CD4-positive, alpha-beta T cell (primary cell): ENCODE results near the gene FHOD1. TPM values are rescaled to one million over a fixed set of nuclear protein-coding genes. Genes with fewer than 3 reads are reported as not detected.
A peak's percentile ranks its signal among the peaks of the same experiment; 100 is the strongest.

ENCODE experiments used
- ATAC-seq: fragments of 200-7000 bp; cut with Tn5 transposase; one replicate; pipeline ENCODE4 v1.10.0; 2022; ENCODE audit warnings: mild to moderate bottlenecking; ENCODE audit not compliant: poor library complexity
- CTCF ChIA-PET: fragments of 350-600 bp; sonication (Branson Sonifier 250); formaldehyde crosslinking; loops from one replicate; lab custom pipeline; 2021; ENCODE audit warnings: antibody characterized with exemption, inconsistent platforms; lab: Charles Lee
- POLR2A ChIA-PET: fragments of 350-600 bp; sonication (Branson Sonifier 250); formaldehyde crosslinking; loops from one replicate; lab custom pipeline; 2021; ENCODE audit warnings: antibody characterized with exemption, inconsistent platforms; lab: Charles Lee
- DNase-seq, 14 experiments: peaks; one replicate each; pipeline ENCODE4 v3.0.0-alpha.2; 2013 to 2020; ENCODE audit warnings: mixed read lengths in 2 of 14
- H3K27ac ChIP-seq, 2 donors: one replicate each; pipeline versions ENCODE4 v1.5.1 to v1.7.0; 2013; ENCODE audit warnings: low read length in 2 of 2, low read depth in 1 of 2, mild to moderate bottlenecking in 1 of 2
- H3K27me3 ChIP-seq, 2 experiments: 1 replicate in 1 of 2; 2 replicates in 1 of 2; pipeline versions ENCODE4 v1.6.1 to v1.7.0; 2013; ENCODE audit warnings: low read length in 2 of 2, control low read depth in 1 of 2, mild to moderate bottlenecking in 1 of 2, moderate library complexity in 1 of 2; ENCODE audit not compliant: insufficient read depth in 2 of 2, control insufficient read depth in 1 of 2
- H3K36me3 ChIP-seq: one replicate; pipeline ENCODE4 v1.6.1; 2013; ENCODE audit warnings: low read length, control low read depth; ENCODE audit not compliant: insufficient read depth
- H3K4me1 ChIP-seq: one replicate; pipeline ENCODE4 v1.6.1; 2013; ENCODE audit warnings: low read length, control low read depth; ENCODE audit not compliant: insufficient read depth
- H3K4me3 ChIP-seq: one replicate; pipeline ENCODE4 v1.5.1; 2013; ENCODE audit warnings: mild to moderate bottlenecking, low read length, moderate library complexity
- H3K9me3 ChIP-seq, 2 experiments: 1 replicate in 1 of 2; 2 replicates in 1 of 2; pipeline versions ENCODE4 v1.6.1 to v1.7.0; 2013; ENCODE audit warnings: low read length in 2 of 2, mild to moderate bottlenecking in 2 of 2, control low read depth in 1 of 2, moderate library complexity in 1 of 2; ENCODE audit not compliant: control insufficient read depth in 1 of 2, insufficient read depth in 1 of 2
- H3K27ac Mint-ChIP-seq: one replicate; pipeline ENCODE4 v1.8.0; 2020; ENCODE audit warnings: mixed read lengths
- H3K27me3 Mint-ChIP-seq: one replicate; pipeline ENCODE4 v1.8.0; 2021; ENCODE audit warnings: mixed read lengths
- H3K36me3 Mint-ChIP-seq: one replicate; pipeline ENCODE4 v1.8.0; 2021; ENCODE audit warnings: low read depth, mixed read lengths
- H3K4me1 Mint-ChIP-seq: one replicate; pipeline ENCODE4 v1.8.0; 2021; ENCODE audit warnings: low read depth, mixed read lengths
- H3K4me3 Mint-ChIP-seq: one replicate; pipeline ENCODE4 v1.8.0; 2020; ENCODE audit warnings: mild to moderate bottlenecking, mixed read lengths
- H3K9me3 Mint-ChIP-seq: one replicate; pipeline ENCODE4 v1.8.0; 2020; ENCODE audit warnings: mixed read lengths
- CTCF ChIP-seq: fragments of 200-600 bp; IDR thresholded peaks from one replicate; pipeline ENCODE4 v1.8.0; 2022; ENCODE audit warnings: antibody characterized with exemption, mild to moderate bottlenecking
- intact Hi-C, 2 experiments: fragments of 100-400 bp; cut with DNase I in 1 of 2; cut with micrococcal nuclease in 1 of 2; formaldehyde crosslinking; loops; one replicate each; pipeline versions ENCODE4 v1.15.1 to v1.9.0; 2023 to 2025; cut with DNase I, micrococcal nuclease
- total RNA-seq, 174 experiments: library from RNA in 2 of 174; stranded (reverse) in 2 of 174; gene quantifications; one replicate each; pipeline ENCODE4 v1.2.3 and lab custom pipeline; 2021 to 2026

The FHOD1 gene
- total RNA-seq, 2 experiments from 2014 or later = 21.1 to 26.0 TPM

- TF ChIP-seq CTCF = peak; percentile 14
- intact Hi-C loops = loop anchor here (5.0 to 10.0 kb wide), 3 partner anchors 141 to 836 kb away; partner anchors contain the start of genes NFATC3 (in 1 of the 2), PHAF1 (in 1 of the 2), RANBP10 (in 1 of the 2) and TSNAXIP1 (in 1 of the 2)
- H3K4me3 Mint-ChIP-seq = peak within 1 kb of the TSS; percentile 97
- CTCF ChIA-PET = interaction anchor here (1.5 to 5.3 kb wide), 2 partner anchors 21 to 93 kb away, joined by 5 to 31 read pairs; partner anchors contain the start of gene TMEM208
- Histone ChIP-seq H3K4me3 (peak within 1 kb of the TSS; percentile 87), H3K36me3 (no peaks in the 10 kb centered on the region), H3K4me1 (peaks cover 61% of the 10 kb centered on the region), H3K9me3 (no peaks in the 10 kb centered on the region), H3K27me3 (peaks cover 0 to 6% of the 10 kb centered on the region in 2 experiments), H3K27ac (no peak within 1 kb of the TSS)
- peaks cover 13% of the 10 kb centered on the region for H3K27me3 Mint-ChIP-seq
- H3K4me1 Mint-ChIP-seq = peaks cover 42% of the 10 kb centered on the region
- POLR2A ChIA-PET = interaction anchor here (0.9 to 6.2 kb wide), 6 partner anchors 12 to 235 kb away, joined by 3 to 81 read pairs (median 4); partner anchors contain the start of gene TMEM208
- peak within 1 kb of the TSS; percentile 68 for H3K27ac Mint-ChIP-seq
- DNase-seq (peak in 5 of 14 experiments; percentile 16 to 63 (median 35)), ATAC-seq (no peak)
- H3K9me3 Mint-ChIP-seq = no peaks in the 10 kb centered on the region
- no peaks in the 10 kb centered on the region for H3K36me3 Mint-ChIP-seq
These were observed 1.3 kb upstream of the FHOD1 start, which contains the start of gene SLC9A5 for GRCh38 chr16:67248401-67249177. TSS of gene SLC9A5 (plus strand) at chr16:67248979. CDS start at chr16:67249015, 36 bp downstream.

- Mint-ChIP-seq H3K4me3 (peak overlapping the region; percentile 97), H3K4me1 (peaks cover 42% of the 10 kb centered on the region), H3K36me3 (no peaks in the 10 kb centered on the region), H3K27me3 (peaks cover 13% of the 10 kb centered on the region), H3K9me3 (no peaks in the 10 kb centered on the region), H3K27ac (peak overlapping the region; percentile 68)
- no peaks in the 10 kb centered on the region for H3K36me3 ChIP-seq
- intact Hi-C loops = loop anchor here (5.0 to 10.0 kb wide), 3 partner anchors 141 to 837 kb away; partner anchors contain the start of genes NFATC3 (in 1 of the 2), PHAF1 (in 1 of the 2), RANBP10 (in 1 of the 2) and TSNAXIP1 (in 1 of the 2)
- no peak overlapping the region for H3K27ac ChIP-seq
- peaks cover 0 to 6% of the 10 kb centered on the region in 2 experiments for H3K27me3 ChIP-seq
- ChIA-PET CTCF (interaction anchor here (1.0 to 5.3 kb wide), 4 partner anchors 21 to 417 kb away, joined by 3 to 31 read pairs (median 4); partner anchors contain the start of genes NAE1 and TMEM208), POLR2A (interaction anchor here (0.9 to 6.2 kb wide), 10 partner anchors 9 to 234 kb away, joined by 3 to 81 read pairs (median 4); partner anchors contain the start of genes ATP6V0D1, B3GNT9 and TMEM208)
- no peak for DNase-seq
- H3K4me3 ChIP-seq = peak overlapping the region; percentile 87
- H3K9me3 ChIP-seq = no peaks in the 10 kb centered on the region
- ATAC-seq = no peak
- peaks cover 67% of the 10 kb centered on the region for H3K4me1 ChIP-seq
- no peak for TF ChIP-seq CTCF
These were observed 756 bp upstream of the FHOD1 start for GRCh38 chr16:67248073-67248400.

- ChIA-PET CTCF (interaction anchor here (1.3 to 5.3 kb wide), 2 partner anchors 19 to 235 kb away, joined by 3 to 31 read pairs; partner anchors contain the start of gene TMEM208), POLR2A (interaction anchor here (0.6 to 6.2 kb wide), 6 partner anchors 8 to 234 kb away, joined by 3 to 81 read pairs (median 4); partner anchors contain the start of genes ATP6V0D1, B3GNT9 and TMEM208)
- H3K9me3 Mint-ChIP-seq = no peaks in the 10 kb centered on the region
- peak in 8 of 14 experiments; percentile 24 to 63 (median 46) for DNase-seq
- no peaks in the 10 kb centered on the region for H3K36me3 Mint-ChIP-seq
- H3K4me1 Mint-ChIP-seq = peaks cover 42% of the 10 kb centered on the region
- peak overlapping the region; percentile 97 for H3K4me3 Mint-ChIP-seq
- peak; percentile 4 for ATAC-seq
- Histone ChIP-seq H3K4me1 (peaks cover 72% of the 10 kb centered on the region), H3K36me3 (no peaks in the 10 kb centered on the region), H3K4me3 (peak overlapping the region; percentile 87), H3K27ac (peak overlapping the region; percentile 65 to 74), H3K9me3 (no peaks in the 10 kb centered on the region), H3K27me3 (peaks cover 0 to 6% of the 10 kb centered on the region in 2 experiments)
- H3K27ac Mint-ChIP-seq = peak overlapping the region; percentile 68
- intact Hi-C loops = loop anchor here (1.0 to 10.0 kb wide), 4 partner anchors 19 to 838 kb away; partner anchors contain the start of genes NFATC3 (in 1 of the 2), PHAF1 (in 1 of the 2), RANBP10 (in 1 of the 2) and TMEM208 (in 1 of the 2)
- H3K27me3 Mint-ChIP-seq = peaks cover 10% of the 10 kb centered on the region
- no peak for TF ChIP-seq CTCF
These were observed 507 bp downstream of the FHOD1 start for GRCh38 chr16:67246756-67247191.
